Measurements from ENCODE around the gene CLDN2. TPM values are rescaled to one million over a fixed set of nuclear protein-coding genes. Genes with fewer than 3 reads are reported as not detected.

CLDN2 gene
- total and polyA plus RNA-seq, 2 of the 13 experiments (the other 11 are each of a cell fraction or from before 2014, with no cell fraction given): 1.3 to 1.5 TPM

DNA sequence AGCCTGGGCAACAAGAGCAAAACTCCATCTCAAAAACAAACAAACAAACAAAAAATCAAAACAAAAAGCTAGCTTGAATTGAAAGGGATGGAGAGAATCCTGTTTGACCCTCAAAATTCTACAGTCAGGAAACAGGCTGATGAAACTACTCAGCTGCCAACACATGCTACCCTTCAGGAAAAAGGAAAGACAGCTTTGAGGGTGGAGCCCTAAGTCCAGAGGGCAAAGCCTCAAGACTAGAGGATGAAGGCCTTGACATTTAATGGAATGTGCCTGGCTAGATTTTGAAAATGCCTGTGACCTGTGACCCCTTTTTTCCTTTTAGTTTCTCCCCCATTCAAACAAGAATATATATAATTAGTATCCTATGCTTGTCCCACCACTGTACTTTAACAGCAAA lies 52.7 kb downstream of the CLDN2 start:
- no peak overlapping the region for H3K9ac ChIP-seq (ENCODE audit: insufficient read depth, low read depth, low read length)
- no peaks in the 10 kb centered on the region for H4K20me1 ChIP-seq (ENCODE audit: insufficient read depth, low read length)
- H3K27ac ChIP-seq (ENCODE audit: extremely low read length, insufficient read depth, low read length): no peak overlapping the region
- H3K4me3 ChIP-seq (replicated peaks in 1 of 3; ENCODE audit: insufficient read depth in 1 of 3, low read depth in 2 of 3, low read length in 3 of 3): no peak overlapping the region
- DNase-seq (ENCODE audit: low spot score) (no peak), ATAC-seq (no peak), FAIRE-seq (no peak)
- intact Hi-C loops (cut with micrococcal nuclease; ENCODE audit: unreplicated experiment) (no loop called here), in situ Hi-C loops (cut with HindIII; ENCODE audit: extremely low pct_ligation_motif_present, low pct_unique_long_range_greater_than_20kb) (no loop called here)
- no peak overlapping the region for H3K4me2 ChIP-seq (ENCODE audit: low read depth, low read length)
- no TSS peak for BruUV-seq (replicated peaks)
- ChIA-PET POLR2A (no interaction called here), CTCF (ENCODE audit: low intra/inter-chr PET ratio, low total read pairs) (no interaction called here)
- no peaks in the 10 kb centered on the region for H3K36me3 ChIP-seq (replicated peaks in 1 of 2; ENCODE audit: control insufficient read depth in 1 of 2, insufficient read depth in 2 of 2, low read length in 2 of 2)
- H3K27me3 ChIP-seq (ENCODE audit: control insufficient read depth in 1 of 2, insufficient read depth in 2 of 2, low read length in 2 of 2): no peaks in the 10 kb centered on the region
- H3K4me1 ChIP-seq (ENCODE audit: insufficient read depth, low read length): peaks cover 18% of the 10 kb centered on the region
- no peak overlapping the region for H2AFZ ChIP-seq (ENCODE audit: low read length)
- no peaks in the 10 kb centered on the region for H3K9me3 ChIP-seq (ENCODE audit: low read length)
- no peaks in the 10 kb centered on the region for H3K79me2 ChIP-seq (ENCODE audit: insufficient read depth, low read length)
- no peak for TF ChIP-seq IKZF4 (CRISPR knock-in tag; IDR thresholded peaks at IDR 0.05; ENCODE audit: borderline replicate concordance, low read depth, not compliant biosample characterization)
- no peak for TF ChIP-seq MYNN (CRISPR knock-in tag; IDR thresholded peaks at IDR 0.05; ENCODE audit: low read depth)
- TF ChIP-seq, protein P1, sequence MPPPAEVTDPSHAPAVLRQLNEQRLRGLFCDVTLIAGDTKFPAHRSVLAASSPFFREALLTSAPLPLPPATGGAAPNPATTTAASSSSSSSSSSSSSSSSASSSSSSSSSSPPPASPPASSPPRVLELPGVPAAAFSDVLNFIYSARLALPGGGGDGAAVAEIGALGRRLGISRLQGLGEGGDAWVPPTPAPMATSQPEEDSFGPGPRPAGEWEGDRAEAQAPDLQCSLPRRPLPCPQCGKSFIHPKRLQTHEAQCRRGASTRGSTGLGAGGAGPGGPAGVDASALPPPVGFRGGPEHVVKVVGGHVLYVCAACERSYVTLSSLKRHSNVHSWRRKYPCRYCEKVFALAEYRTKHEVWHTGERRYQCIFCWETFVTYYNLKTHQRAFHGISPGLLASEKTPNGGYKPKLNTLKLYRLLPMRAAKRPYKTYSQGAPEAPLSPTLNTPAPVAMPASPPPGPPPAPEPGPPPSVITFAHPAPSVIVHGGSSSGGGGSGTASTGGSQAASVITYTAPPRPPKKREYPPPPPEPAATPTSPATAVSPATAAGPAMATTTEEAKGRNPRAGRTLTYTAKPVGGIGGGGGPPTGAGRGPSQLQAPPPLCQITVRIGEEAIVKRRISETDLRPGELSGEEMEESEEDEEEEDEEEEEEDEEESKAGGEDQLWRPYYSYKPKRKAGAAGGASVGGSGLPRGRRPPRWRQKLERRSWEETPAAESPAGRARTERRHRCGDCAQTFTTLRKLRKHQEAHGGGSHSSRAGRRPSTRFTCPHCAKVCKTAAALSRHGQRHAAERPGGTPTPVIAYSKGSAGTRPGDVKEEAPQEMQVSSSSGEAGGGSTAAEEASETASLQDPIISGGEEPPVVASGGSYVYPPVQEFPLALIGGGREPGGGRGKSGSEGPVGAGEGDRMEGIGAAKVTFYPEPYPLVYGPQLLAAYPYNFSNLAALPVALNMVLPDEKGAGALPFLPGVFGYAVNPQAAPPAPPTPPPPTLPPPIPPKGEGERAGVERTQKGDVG (CRISPR knock-in tag; IDR thresholded peaks at IDR 0.05; ENCODE audit: borderline replicate concordance): no peak
- TF ChIP-seq, protein P2, sequence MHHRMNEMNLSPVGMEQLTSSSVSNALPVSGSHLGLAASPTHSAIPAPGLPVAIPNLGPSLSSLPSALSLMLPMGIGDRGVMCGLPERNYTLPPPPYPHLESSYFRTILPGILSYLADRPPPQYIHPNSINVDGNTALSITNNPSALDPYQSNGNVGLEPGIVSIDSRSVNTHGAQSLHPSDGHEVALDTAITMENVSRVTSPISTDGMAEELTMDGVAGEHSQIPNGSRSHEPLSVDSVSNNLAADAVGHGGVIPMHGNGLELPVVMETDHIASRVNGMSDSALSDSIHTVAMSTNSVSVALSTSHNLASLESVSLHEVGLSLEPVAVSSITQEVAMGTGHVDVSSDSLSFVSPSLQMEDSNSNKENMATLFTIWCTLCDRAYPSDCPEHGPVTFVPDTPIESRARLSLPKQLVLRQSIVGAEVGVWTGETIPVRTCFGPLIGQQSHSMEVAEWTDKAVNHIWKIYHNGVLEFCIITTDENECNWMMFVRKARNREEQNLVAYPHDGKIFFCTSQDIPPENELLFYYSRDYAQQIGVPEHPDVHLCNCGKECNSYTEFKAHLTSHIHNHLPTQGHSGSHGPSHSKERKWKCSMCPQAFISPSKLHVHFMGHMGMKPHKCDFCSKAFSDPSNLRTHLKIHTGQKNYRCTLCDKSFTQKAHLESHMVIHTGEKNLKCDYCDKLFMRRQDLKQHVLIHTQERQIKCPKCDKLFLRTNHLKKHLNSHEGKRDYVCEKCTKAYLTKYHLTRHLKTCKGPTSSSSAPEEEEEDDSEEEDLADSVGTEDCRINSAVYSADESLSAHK (CRISPR knock-in tag; IDR thresholded peaks at IDR 0.05; ENCODE audit: borderline replicate concordance): no peak
- no peak for TF ChIP-seq ZNF687 (CRISPR knock-in tag; IDR thresholded peaks at IDR 0.05)
- TF ChIP-seq RBAK (CRISPR knock-in tag; IDR thresholded peaks at IDR 0.05): no peak
- no peak for TF ChIP-seq ETV6 (CRISPR knock-in tag; conservative IDR thresholded peaks at IDR 0.05)
- TF ChIP-seq, protein P3, sequence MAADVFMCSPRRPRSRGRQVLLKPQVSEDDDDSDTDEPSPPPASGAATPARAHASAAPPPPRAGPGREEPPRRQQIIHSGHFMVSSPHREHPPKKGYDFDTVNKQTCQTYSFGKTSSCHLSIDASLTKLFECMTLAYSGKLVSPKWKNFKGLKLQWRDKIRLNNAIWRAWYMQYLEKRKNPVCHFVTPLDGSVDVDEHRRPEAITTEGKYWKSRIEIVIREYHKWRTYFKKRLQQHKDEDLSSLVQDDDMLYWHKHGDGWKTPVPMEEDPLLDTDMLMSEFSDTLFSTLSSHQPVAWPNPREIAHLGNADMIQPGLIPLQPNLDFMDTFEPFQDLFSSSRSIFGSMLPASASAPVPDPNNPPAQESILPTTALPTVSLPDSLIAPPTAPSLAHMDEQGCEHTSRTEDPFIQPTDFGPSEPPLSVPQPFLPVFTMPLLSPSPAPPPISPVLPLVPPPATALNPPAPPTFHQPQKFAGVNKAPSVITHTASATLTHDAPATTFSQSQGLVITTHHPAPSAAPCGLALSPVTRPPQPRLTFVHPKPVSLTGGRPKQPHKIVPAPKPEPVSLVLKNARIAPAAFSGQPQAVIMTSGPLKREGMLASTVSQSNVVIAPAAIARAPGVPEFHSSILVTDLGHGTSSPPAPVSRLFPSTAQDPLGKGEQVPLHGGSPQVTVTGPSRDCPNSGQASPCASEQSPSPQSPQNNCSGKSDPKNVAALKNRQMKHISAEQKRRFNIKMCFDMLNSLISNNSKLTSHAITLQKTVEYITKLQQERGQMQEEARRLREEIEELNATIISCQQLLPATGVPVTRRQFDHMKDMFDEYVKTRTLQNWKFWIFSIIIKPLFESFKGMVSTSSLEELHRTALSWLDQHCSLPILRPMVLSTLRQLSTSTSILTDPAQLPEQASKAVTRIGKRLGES (CRISPR knock-in tag; IDR thresholded peaks at IDR 0.05; ENCODE audit: borderline replicate concordance): no peak
- TF ChIP-seq CC2D1A (CRISPR knock-in tag; IDR thresholded peaks at IDR 0.05): no peak
- no peak for TF ChIP-seq ZFX (CRISPR knock-in tag; IDR thresholded peaks at IDR 0.05; ENCODE audit: low read depth)

All from HepG2 (cell line).